SJSA1 (cell line): Measurements from ENCODE around the gene GABARAPL1. TPM values are rescaled to one million over a fixed set of nuclear protein-coding genes. Genes with fewer than 3 reads are reported as not detected.
"Not testable (repeated sequence)": the region's sequence is repeated elsewhere in the genome, so short reads cannot be mapped to it uniquely, and the experiment has no call there.

Experiments
- DNase-seq, 2 experiments: peaks; one replicate each; pipeline ENCODE4 v3.0.0-alpha.2; 2015 to 2020; ENCODE audit warnings: low spot score in 2 of 2, low read depth in 1 of 2
- H3K27ac ChIP-seq: fragments of 250-450 bp; sonication (Bioruptor Pico); 2 replicates; pipeline ENCODE4 v1.5.1; 2020; ENCODE audit warnings: mild to moderate bottlenecking, moderate library complexity
- H3K27me3 ChIP-seq: fragments of 250-450 bp; sonication (Bioruptor Pico); replicated peaks from 2 replicates; pipeline ENCODE4 v1.5.1; 2020; ENCODE audit warnings: mild to moderate bottlenecking, moderate library complexity
- H3K36me3 ChIP-seq: fragments of 250-450 bp; sonication (Bioruptor Pico); 2 replicates; pipeline ENCODE4 v1.5.1; 2020; ENCODE audit warnings: mild to moderate bottlenecking
- H3K4me1 ChIP-seq: fragments of 250-450 bp; sonication (Bioruptor Pico); replicated peaks from 2 replicates; pipeline ENCODE4 v1.6.1; 2021; ENCODE audit warnings: mild to moderate bottlenecking
- H3K4me3 ChIP-seq: fragments of 250-450 bp; sonication (Bioruptor Pico); 2 replicates; pipeline ENCODE4 v1.5.1; 2020; ENCODE audit warnings: mild to moderate bottlenecking
- H3K9me3 ChIP-seq: fragments of 250-450 bp; sonication (Bioruptor Pico); replicated peaks from 2 replicates; pipeline ENCODE4 v1.5.1; 2020; ENCODE audit warnings: mild to moderate bottlenecking
- total RNA-seq: library from RNA; depleted of rRNA; stranded (reverse); fragments of >200 nt; shearing (Covaris generic); gene quantifications from 2 replicates; pipeline ENCODE4 v1.2.3, GENCODE V29; 2014

The GABARAPL1 gene
- total RNA-seq, 1 experiment from 2014 or later: 43.7 TPM

- DNase-seq: no peak
- H3K27me3 ChIP-seq: no peaks in the 10 kb centered on the region
Observed at GRCh38 chr12:10211101-10211939, 1.4 kb upstream of the GABARAPL1 start.

GRCh38 chr12:10211940-10212738, 538 bp upstream of the GABARAPL1 start:
- no peaks in the 10 kb centered on the region for H3K27me3 ChIP-seq
- peak; percentile 97 to 98 for DNase-seq
- peaks cover 14% of the 10 kb centered on the region; the same call in 1 of the 2 replicates for H3K4me1 ChIP-seq
- peak overlapping the region; percentile 69 for H3K4me3 ChIP-seq
- H3K27ac ChIP-seq: peak overlapping the region; percentile 97
- H3K36me3 ChIP-seq: no peaks in the 10 kb centered on the region
- H3K9me3 ChIP-seq: no peaks in the 10 kb centered on the region

More at GRCh38 chr12:10211101-10211939, 1.4 kb upstream of the GABARAPL1 start:
- H3K9me3 ChIP-seq: no peaks in the 10 kb centered on the region
- no peak overlapping the region for H3K4me3 ChIP-seq
- H3K4me1 ChIP-seq: peaks cover 19% of the 10 kb centered on the region
- peak overlapping the region; percentile 97 for H3K27ac ChIP-seq
- no peaks in the 10 kb centered on the region for H3K36me3 ChIP-seq

GRCh38 chr12:10213168-10214135, 775 bp downstream of the GABARAPL1 start:
- Histone ChIP-seq H3K4me1 (peaks cover 14% of the 10 kb centered on the region; the same call in 1 of the 2 replicates), H3K27ac (peak overlapping the region; percentile 97), H3K36me3 (peaks cover 10% of the 10 kb centered on the region; the same call in 1 of the 2 replicates), H3K4me3 (peak overlapping the region; percentile 69), H3K27me3 (no peaks in the 10 kb centered on the region), H3K9me3 (no peaks in the 10 kb centered on the region)
- peak; percentile 71 to 74 for DNase-seq

- H3K36me3 ChIP-seq: peaks cover 11% of the 10 kb centered on the region; the same call in 1 of the 2 replicates
- H3K9me3 ChIP-seq: no peaks in the 10 kb centered on the region
- peaks cover 14% of the 10 kb centered on the region; the same call in 1 of the 2 replicates for H3K4me1 ChIP-seq
- peak overlapping the region; percentile 97 for H3K27ac ChIP-seq
- peak overlapping the region; percentile 69 for H3K4me3 ChIP-seq
- DNase-seq: peak in 1 of 2 experiments; percentile 58
- no peaks in the 10 kb centered on the region for H3K27me3 ChIP-seq
Observed at GRCh38 chr12:10214136-10214894, 1.6 kb downstream of the GABARAPL1 start.

GRCh38 chr12:10214895-10215267, 2.2 kb downstream of the GABARAPL1 start:
- peak overlapping the region; percentile 69 for H3K4me3 ChIP-seq
- DNase-seq: no peak
- peak overlapping the region; percentile 97 for H3K27ac ChIP-seq
- H3K9me3 ChIP-seq: no peaks in the 10 kb centered on the region
- peaks cover 14% of the 10 kb centered on the region; the same call in 1 of the 2 replicates for H3K4me1 ChIP-seq
- peaks cover 16% of the 10 kb centered on the region; the same call in 1 of the 2 replicates for H3K36me3 ChIP-seq
- no peaks in the 10 kb centered on the region for H3K27me3 ChIP-seq

GRCh38 chr12:10215436-10215835, 2.8 kb downstream of the GABARAPL1 start:
- Histone ChIP-seq H3K4me1 (peaks cover 14% of the 10 kb centered on the region; the same call in 1 of the 2 replicates), H3K36me3 (peaks cover 22% of the 10 kb centered on the region), H3K9me3 (no peaks in the 10 kb centered on the region), H3K27ac (no peak overlapping the region), H3K27me3 (no peaks in the 10 kb centered on the region), H3K4me3 (no peak overlapping the region)
- no peak for DNase-seq

GRCh38 chr12:10215946-10216345, 3.3 kb downstream of the GABARAPL1 start:
- not testable (repeated sequence) for DNase-seq, H3K27ac ChIP-seq, H3K9me3 ChIP-seq, H3K27me3 ChIP-seq, H3K4me3 ChIP-seq
- H3K36me3 ChIP-seq: peaks cover 27% of the 10 kb centered on the region
- H3K4me1 ChIP-seq: peaks cover 14% of the 10 kb centered on the region; the same call in 1 of the 2 replicates

GRCh38 chr12:10218021-10218420, 5.3 kb downstream of the GABARAPL1 start:
- H3K9me3 ChIP-seq: no peaks in the 10 kb centered on the region
- H3K27ac ChIP-seq: no peak overlapping the region
- peaks cover 46% of the 10 kb centered on the region for H3K36me3 ChIP-seq
- no peaks in the 10 kb centered on the region for H3K27me3 ChIP-seq
- DNase-seq: no peak
- H3K4me1 ChIP-seq: peaks cover 14% of the 10 kb centered on the region; the same call in 1 of the 2 replicates
- no peak overlapping the region for H3K4me3 ChIP-seq

GRCh38 chr12:10220398-10221077, 7.9 kb downstream of the GABARAPL1 start:
- DNase-seq: no peak
- H3K9me3 ChIP-seq: no peaks in the 10 kb centered on the region
- no peak overlapping the region for H3K4me3 ChIP-seq
- no peaks in the 10 kb centered on the region for H3K27me3 ChIP-seq
- H3K36me3 ChIP-seq: peaks cover 60% of the 10 kb centered on the region
- H3K4me1 ChIP-seq: no peaks in the 10 kb centered on the region
- H3K27ac ChIP-seq: no peak overlapping the region

- Histone ChIP-seq H3K27ac (no peak overlapping the region), H3K36me3 (peaks cover 60% of the 10 kb centered on the region), H3K9me3 (no peaks in the 10 kb centered on the region), H3K4me3 (no peak overlapping the region), H3K27me3 (no peaks in the 10 kb centered on the region), H3K4me1 (no peaks in the 10 kb centered on the region)
- DNase-seq: no peak
Observed at GRCh38 chr12:10221846-10222245, 9.2 kb downstream of the GABARAPL1 start.

- Histone ChIP-seq H3K27me3 (no peaks in the 10 kb centered on the region), H3K4me3 (no peak overlapping the region), H3K9me3 (no peaks in the 10 kb centered on the region), H3K36me3 (peaks cover 51% of the 10 kb centered on the region), H3K4me1 (no peaks in the 10 kb centered on the region), H3K27ac (no peak overlapping the region)
- DNase-seq: no peak
Observed at GRCh38 chr12:10223208-10223607, 10.5 kb downstream of the GABARAPL1 start.

GRCh38 chr12:10225426-10225825, 12.7 kb downstream of the GABARAPL1 start:
- H3K36me3 ChIP-seq: peaks cover 38% of the 10 kb centered on the region
- not testable (repeated sequence) for H3K4me3 ChIP-seq, H3K27me3 ChIP-seq, H3K4me1 ChIP-seq, DNase-seq, H3K27ac ChIP-seq, H3K9me3 ChIP-seq
